Endothelial cell of umbilical vein (primary cell): ENCODE data around the gene RHOC. TPM values are rescaled to one million over a fixed set of nuclear protein-coding genes. Genes with fewer than 3 reads are reported as not detected.

Experiments
- BruUV-seq: library from RNA; stranded (reverse); fragments of 400-500 nt; replicated peaks from 2 replicates; lab custom pipeline; 2021; lab: Mats Ljungman, UMichigan
- CTCF ChIA-PET: fragments of 300-600, 350-600 bp; sonication (Branson Sonifier 250); formaldehyde crosslinking; loops from one replicate; lab custom pipeline; 2021; ENCODE audit warnings: antibody characterized with exemption, inconsistent platforms; lab: Charles Lee
- POLR2A ChIA-PET: fragments of 300-600, 350-600 bp; sonication (Branson Sonifier 250); formaldehyde crosslinking; loops from one replicate; lab custom pipeline; 2021; ENCODE audit warnings: antibody characterized with exemption, inconsistent platforms; lab: Charles Lee
- DNase-seq: peaks from one replicate; pipeline ENCODE4 v3.0.0-alpha.2; 2011; ENCODE audit warnings: low read depth, low spot score
- FAIRE-seq: peaks from 2 replicates; lab custom pipeline; 2011; peaks lifted over from hg19 to GRCh38; lab: Jason Lieb, UNC
- H2AFZ ChIP-seq: 2 replicates; pipeline ENCODE4 v1.6.0; 2012; ENCODE audit warnings: low read depth, low read length, control low read depth, inconsistent platforms
- H3K27ac ChIP-seq: 2 replicates; pipeline ENCODE4 v1.5.1; 2011; ENCODE audit warnings: low read depth, mild to moderate bottlenecking, control low read depth, low read length, moderate library complexity; ENCODE audit not compliant: insufficient read depth
- H3K27me3 ChIP-seq, 2 experiments: 2 replicates each; pipeline versions ENCODE4 v1.6.0 to v1.6.1; 2011; ENCODE audit warnings: low read length in 2 of 2, mixed read lengths in 1 of 2; ENCODE audit not compliant: control insufficient read depth in 2 of 2, insufficient read depth in 2 of 2
- H3K36me3 ChIP-seq, 2 experiments: 2 replicates in 1 of 2; 3 replicates in 1 of 2; pipeline ENCODE4 v1.5.1; 2011; ENCODE audit warnings: low read length in 2 of 2, mild to moderate bottlenecking in 1 of 2, moderate library complexity in 1 of 2; ENCODE audit not compliant: control insufficient read depth in 2 of 2, insufficient read depth in 2 of 2; ENCODE audit errors: extremely low read depth in 1 of 2
- H3K4me1 ChIP-seq: 3 replicates; pipeline ENCODE4 v1.5.1; 2011; ENCODE audit warnings: mild to moderate bottlenecking, low read length; ENCODE audit not compliant: control insufficient read depth, insufficient read depth; ENCODE audit errors: extremely low read depth
- H3K4me2 ChIP-seq: 2 replicates; pipeline ENCODE4 v1.6.1; 2011; ENCODE audit warnings: low read length, control low read depth, mixed read lengths; ENCODE audit not compliant: insufficient read depth
- H3K4me3 ChIP-seq, 3 experiments: fragments of 200-600 bp in 1 of 3; sonication (generic), shearing (Covaris generic) in 1 of 3; replicated peaks in 1 of 3; 2 replicates each; pipeline ENCODE4 v1.5.1; 2011 to 2016; ENCODE audit warnings: control low read depth in 3 of 3, low read length in 3 of 3, mild to moderate bottlenecking in 2 of 3, inconsistent platforms in 1 of 3, low read depth in 1 of 3, moderate library complexity in 1 of 3; ENCODE audit not compliant: insufficient read depth in 1 of 3
- H3K79me2 ChIP-seq: 2 replicates; pipeline ENCODE4 v1.6.0; 2012; ENCODE audit warnings: low read length, inconsistent platforms; ENCODE audit not compliant: control insufficient read depth, insufficient read depth
- H3K9ac ChIP-seq: replicated peaks from 2 replicates; pipeline ENCODE3; 2011; ENCODE audit warnings: low read length, control low read depth; ENCODE audit not compliant: insufficient read depth; ENCODE audit errors: extremely low read depth
- H3K9me1 ChIP-seq: replicated peaks from 3 replicates; pipeline ENCODE4 v1.6.0; 2011; ENCODE audit warnings: mild to moderate bottlenecking, low read length; ENCODE audit not compliant: control insufficient read depth, insufficient read depth; ENCODE audit errors: extremely low read depth
- H3K9me3 ChIP-seq: replicated peaks from 2 replicates; pipeline ENCODE4 v1.5.1; 2012; ENCODE audit warnings: low read length, inconsistent platforms; ENCODE audit not compliant: control insufficient read depth, insufficient read depth
- H4K20me1 ChIP-seq: replicated peaks from 2 replicates; pipeline ENCODE3; 2011; ENCODE audit warnings: mild to moderate bottlenecking, low read length; ENCODE audit not compliant: control insufficient read depth, insufficient read depth; ENCODE audit errors: extremely low read depth
- CTCF ChIP-seq, 2 donors: IDR thresholded peaks; 1 replicate in 1 of 2; 2 replicates in 1 of 2; pipeline ENCODE4 v1.5.1; 2011; ENCODE audit warnings: low read length in 2 of 2, mild to moderate bottlenecking in 2 of 2, moderate library complexity in 2 of 2, control low read depth in 1 of 2, inconsistent platforms in 1 of 2, low read depth in 1 of 2; ENCODE audit not compliant: insufficient read depth in 1 of 2; ENCODE audit errors: extremely low read depth in 1 of 2
- EZH2 ChIP-seq: IDR thresholded peaks from 2 replicates; pipeline ENCODE4 v1.6.1; 2012; ENCODE audit warnings: borderline replicate concordance, low read depth, mild to moderate bottlenecking, moderate library complexity, low read length, inconsistent platforms; ENCODE audit not compliant: severe bottlenecking
- FOS ChIP-seq: IDR thresholded peaks from 2 replicates; pipeline ENCODE4 v1.6.1; 2011; ENCODE audit warnings: mild to moderate bottlenecking, low read length, moderate library complexity, borderline replicate concordance; ENCODE audit not compliant: insufficient read depth
- GATA2 ChIP-seq: IDR thresholded peaks from 2 replicates; pipeline ENCODE4 v1.7.0; 2011; ENCODE audit warnings: low read depth, mild to moderate bottlenecking, moderate library complexity, mixed read lengths, low read length; ENCODE audit not compliant: insufficient read length, insufficient read depth
- JUN ChIP-seq: IDR thresholded peaks from 2 replicates; pipeline ENCODE4 v1.6.1; 2011; ENCODE audit warnings: borderline replicate concordance, low read depth; ENCODE audit not compliant: insufficient read length, insufficient read depth
- MAX ChIP-seq: IDR thresholded peaks from 2 replicates; pipeline ENCODE4 v1.6.1; 2011; ENCODE audit not compliant: insufficient read depth, insufficient read length
- MYC ChIP-seq: IDR thresholded peaks from one replicate; pipeline ENCODE4 v1.6.1; 2011; ENCODE audit warnings: mild to moderate bottlenecking, low read depth, low read length
- POLR2A ChIP-seq: IDR thresholded peaks from 2 replicates; pipeline ENCODE4 v1.6.1; 2012; ENCODE audit warnings: low read depth, mild to moderate bottlenecking, control low read depth, low read length
- POLR2AphosphoS5 ChIP-seq: IDR thresholded peaks from 2 replicates; pipeline ENCODE4 v1.6.1; 2012; ENCODE audit warnings: low read depth, mild to moderate bottlenecking, control low read depth, low read length, moderate library complexity; ENCODE audit not compliant: insufficient read depth
- dilution Hi-C: fragments of 300-500 bp; cut with MboI; formaldehyde crosslinking; loops from one replicate; pipeline ENCODE4 v1.15.0; 2019; ENCODE audit warnings: low sequenced_read_pairs; ENCODE audit not compliant: extremely low pct_ligation_motif_present
- intact Hi-C: fragments of 100-400 bp; cut with micrococcal nuclease; formaldehyde crosslinking; loops from one replicate; pipeline ENCODE4 v1.10.0; 2022
- polyA plus RNA-seq, 4 experiments: library from polyadenylated mRNA; depleted of rRNA in 3 of 4; stranded (reverse) in 3 of 4; unstranded in 1 of 4; fragments of >200 nt; gene quantifications; 2 replicates each; pipeline versions ENCODE4 v1.2.1 to v1.2.3, GENCODE V29; 2011 to 2012; ENCODE audit warnings: missing spikeins in 1 of 4
- total RNA-seq: library from RNA; stranded (reverse); gene quantifications from 2 replicates; pipeline ENCODE4 v1.2.3, GENCODE V29; 2021

Gene RHOC
- total and polyA plus RNA-seq, 2 donors (not counting 3 experiments of a cell fraction or from before 2014, with no cell fraction given), result 699 to 1,244 TPM

DNA sequence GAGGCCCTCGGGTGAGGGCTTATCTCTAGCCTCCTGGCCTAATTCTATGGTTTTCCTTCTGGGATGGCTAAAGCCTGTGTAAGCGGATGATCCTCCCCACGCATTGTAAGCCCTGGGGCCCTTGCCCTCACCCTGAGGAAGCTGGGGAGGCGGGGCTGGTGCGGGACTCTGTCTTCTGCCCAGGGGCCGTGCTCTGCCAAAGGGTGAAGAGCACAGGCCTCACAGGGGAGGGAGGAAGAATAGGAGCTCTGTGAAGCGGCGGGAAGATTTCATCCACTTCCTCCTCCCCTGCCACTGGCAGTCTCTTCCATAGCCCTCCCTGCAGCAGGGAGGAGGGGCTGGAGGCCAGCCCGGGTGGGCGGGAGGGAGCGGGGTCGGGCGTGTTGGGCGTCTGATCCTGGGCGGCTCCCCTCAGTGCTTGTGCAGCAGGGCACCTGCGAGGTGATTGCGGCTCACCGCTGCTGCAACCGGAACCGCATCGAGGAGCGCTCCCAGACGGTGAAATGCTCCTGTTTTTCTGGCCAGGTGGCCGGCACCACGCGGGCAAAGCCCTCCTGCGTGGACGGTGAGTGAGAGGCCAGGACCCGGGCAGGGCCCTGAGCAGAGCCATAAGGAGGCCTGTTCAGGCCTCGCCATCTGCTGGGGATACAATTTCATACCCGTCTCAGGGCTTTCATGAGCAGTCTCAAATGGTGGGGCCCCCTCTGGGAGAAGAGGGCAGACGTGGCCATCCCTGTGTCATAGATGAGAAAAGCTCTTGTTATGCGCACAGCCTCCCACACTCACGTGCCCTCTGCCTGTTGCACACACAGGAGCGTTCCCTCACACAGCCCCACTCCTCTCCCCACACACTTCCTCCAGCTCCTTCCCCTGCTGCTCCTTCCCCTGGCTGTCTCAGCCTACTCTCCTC, 15.9 kb upstream of the RHOC start:
- dilution Hi-C loops (no loop called here), intact Hi-C loops (no loop called here)
- no peak overlapping the region for H3K9ac ChIP-seq
- BruUV-seq, result no TSS peak
- no peaks in the 10 kb centered on the region for H3K9me1 ChIP-seq
- ChIA-PET CTCF (interaction anchor here (0.6 to 10.5 kb wide), 5 partner anchors 22 to 350 kb away, joined by 3 to 441 read pairs (median 3); partner anchors contain the start of gene LRIG2), POLR2A (interaction anchor here (0.6 kb wide), 1 partner anchor 22 kb away, joined by 3 read pairs; no protein-coding TSS in a partner anchor)
- H4K20me1 ChIP-seq, result no peaks in the 10 kb centered on the region
- no peaks in the 10 kb centered on the region for H3K36me3 ChIP-seq
- H3K4me3 ChIP-seq, result no peak overlapping the region
- no peaks in the 10 kb centered on the region for H3K27me3 ChIP-seq
- no peak overlapping the region for H2AFZ ChIP-seq
- DNase-seq (no peak), FAIRE-seq (no peak)
- TF ChIP-seq JUN (no peak), POLR2A (no peak), GATA2 (no peak), EZH2 (no peak), FOS (no peak), POLR2AphosphoS5 (no peak), MAX (no peak), MYC (no peak), CTCF (IDR thresholded peaks at IDR 0.05; ENCODE audit: extremely low read depth in 1 of 2, insufficient read depth in 1 of 2, low read depth in 1 of 2, low read length in 2 of 2) (no peak)
- no peaks in the 10 kb centered on the region for H3K9me3 ChIP-seq
- H3K4me2 ChIP-seq, result no peak overlapping the region
- no peaks in the 10 kb centered on the region for H3K4me1 ChIP-seq
- no peak overlapping the region for H3K27ac ChIP-seq
- H3K79me2 ChIP-seq, result no peaks in the 10 kb centered on the region
